H1 (cell line): ENCODE results near the gene RGS8. TPM values are rescaled to one million over a fixed set of nuclear protein-coding genes. Genes with fewer than 3 reads are reported as not detected.

ENCODE experiments used
- CTCF ChIA-PET: fragments of 300-600 bp; sonication (Branson Sonifier 250); formaldehyde crosslinking; loops from one replicate; lab custom pipeline; 2021; ENCODE audit not compliant: partially characterized antibody; lab: Charles Lee
- POLR2A ChIA-PET: fragments of 300-600 bp; sonication (Branson Sonifier 250); formaldehyde crosslinking; loops from one replicate; lab custom pipeline; 2021; ENCODE audit warnings: inconsistent platforms; ENCODE audit not compliant: partially characterized antibody; lab: Charles Lee
- DNase-seq, 2 experiments: peaks; one replicate each; pipeline versions ENCODE4 v3.0.0 to v3.0.0-alpha.2; 2010 to 2022; ENCODE audit warnings: low spot score in 2 of 2, low read depth in 1 of 2, mixed read lengths in 1 of 2
- FAIRE-seq: peaks from 2 replicates; lab custom pipeline; 2011; peaks lifted over from hg19 to GRCh38; lab: Jason Lieb, UNC
- H2AFZ ChIP-seq: 2 replicates; pipeline ENCODE4 v1.8.1; 2012; ENCODE audit warnings: low read length, inconsistent platforms
- H2AK5ac ChIP-seq: 2 replicates; pipeline ENCODE4 v1.6.1; 2013; ENCODE audit warnings: low read depth, low read length
- H2BK120ac ChIP-seq: replicated peaks from 2 replicates; pipeline ENCODE3; 2013; ENCODE audit warnings: low read depth, low read length, inconsistent platforms
- H2BK12ac ChIP-seq: 2 replicates; pipeline ENCODE4 v1.6.1; 2013; ENCODE audit warnings: low read depth, low read length
- H2BK15ac ChIP-seq: 2 replicates; pipeline ENCODE4 v1.6.1; 2013; ENCODE audit warnings: low read length
- H2BK20ac ChIP-seq: 2 replicates; pipeline ENCODE4 v1.6.1; 2013; ENCODE audit warnings: low read length
- H2BK5ac ChIP-seq: 2 replicates; pipeline ENCODE4 v1.6.1; 2013; ENCODE audit warnings: low read depth, low read length
- H3K14ac ChIP-seq: 2 replicates; pipeline ENCODE4 v1.6.1; 2013; ENCODE audit warnings: inconsistent platforms; ENCODE audit not compliant: insufficient read length
- H3K18ac ChIP-seq: 2 replicates; pipeline ENCODE4 v1.6.1; 2013; ENCODE audit warnings: low read length; ENCODE audit errors: extremely low read depth
- H3K23ac ChIP-seq: 2 replicates; pipeline ENCODE4 v1.6.1; 2013; ENCODE audit warnings: inconsistent platforms; ENCODE audit not compliant: insufficient read length
- H3K23me2 ChIP-seq: 2 replicates; pipeline ENCODE4 v1.6.1; 2013; ENCODE audit warnings: low read depth, low read length
- H3K27ac ChIP-seq: 2 replicates; pipeline ENCODE4 v1.6.1; 2011; ENCODE audit warnings: low read depth, low read length, inconsistent platforms
- H3K27me3 ChIP-seq, 4 experiments: replicated peaks in 1 of 4; 1 replicate in 1 of 4; 2 replicates in 3 of 4; pipeline versions ENCODE4 v1.6.1 to v1.8.1; 2011 to 2013; ENCODE audit warnings: low read length in 3 of 4, mild to moderate bottlenecking in 3 of 4, inconsistent platforms in 2 of 4, mixed read lengths in 2 of 4, moderate library complexity in 1 of 4; ENCODE audit not compliant: control insufficient read depth in 3 of 4, insufficient read depth in 3 of 4; ENCODE audit errors: extremely low read depth in 1 of 4
- H3K36me3 ChIP-seq, 4 experiments: 2 replicates each; pipeline versions ENCODE4 v1.6.1 to v1.8.1; 2011 to 2013; ENCODE audit warnings: mild to moderate bottlenecking in 4 of 4, low read length in 3 of 4, moderate library complexity in 2 of 4, control low read depth in 1 of 4, inconsistent platforms in 1 of 4; ENCODE audit not compliant: insufficient read depth in 4 of 4, control insufficient read depth in 2 of 4
- H3K4ac ChIP-seq: replicated peaks from 2 replicates; pipeline ENCODE3; 2013; ENCODE audit warnings: low read length, low read depth, mixed read lengths, inconsistent platforms; ENCODE audit not compliant: insufficient read length
- H3K4me1 ChIP-seq, 4 experiments: replicated peaks in 1 of 4; 1 replicate in 1 of 4; 2 replicates in 3 of 4; pipeline versions ENCODE4 v1.6.1 to v1.8.1; 2011 to 2013; ENCODE audit warnings: low read length in 3 of 4, inconsistent platforms in 2 of 4, mixed read lengths in 1 of 4; ENCODE audit not compliant: insufficient read depth in 4 of 4, control insufficient read depth in 3 of 4
- H3K4me2 ChIP-seq, 2 experiments: 2 replicates each; pipeline versions ENCODE4 v1.6.1 to v1.8.1; 2011 to 2013; ENCODE audit warnings: low read depth in 2 of 2, low read length in 2 of 2, control low read depth in 1 of 2, inconsistent platforms in 1 of 2, mild to moderate bottlenecking in 1 of 2; ENCODE audit not compliant: insufficient read depth in 1 of 2
- H3K4me3 ChIP-seq, 4 experiments: fragments of 200-600, 300-600 bp in 1 of 4; sonication (generic), shearing (Covaris generic), sonication (Bioruptor Twin) in 1 of 4; 2 replicates each; pipeline versions ENCODE4 v1.5.1 to v1.8.1; 2011 to 2016; ENCODE audit warnings: low read length in 4 of 4, low read depth in 3 of 4, control low read depth in 2 of 4, inconsistent platforms in 2 of 4, mild to moderate bottlenecking in 2 of 4, mixed read lengths in 1 of 4, moderate library complexity in 1 of 4; ENCODE audit not compliant: insufficient read depth in 2 of 4; ENCODE audit errors: extremely low read depth in 1 of 4
- H3K56ac ChIP-seq: replicated peaks from 2 replicates; pipeline ENCODE3; 2013; ENCODE audit warnings: low read depth, mild to moderate bottlenecking, mixed read lengths, low read length, inconsistent platforms; ENCODE audit not compliant: insufficient read length
- H3K79me1 ChIP-seq: 2 replicates; pipeline ENCODE4 v1.6.1; 2013; ENCODE audit warnings: low read depth, low read length, control low read depth
- H3K79me2 ChIP-seq, 2 experiments: 2 replicates each; pipeline versions ENCODE4 v1.6.1 to v1.8.1; 2012 to 2013; ENCODE audit warnings: low read length in 2 of 2, mild to moderate bottlenecking in 2 of 2, inconsistent platforms in 1 of 2; ENCODE audit not compliant: insufficient read depth in 2 of 2, control insufficient read depth in 1 of 2
- H3K9ac ChIP-seq, 4 experiments: replicated peaks in 1 of 4; 1 replicate in 1 of 4; 2 replicates in 3 of 4; pipeline versions ENCODE4 v1.6.1 to v1.8.1; 2011 to 2013; ENCODE audit warnings: low read depth in 3 of 4, low read length in 3 of 4, control low read depth in 2 of 4, mild to moderate bottlenecking in 2 of 4, moderate library complexity in 2 of 4, inconsistent platforms in 1 of 4; ENCODE audit errors: extremely low read depth in 1 of 4
- H3K9me3 ChIP-seq, 2 experiments: 2 replicates each; pipeline versions ENCODE4 v1.6.1 to v1.8.1; 2012 to 2013; ENCODE audit warnings: mild to moderate bottlenecking in 2 of 2, moderate library complexity in 2 of 2, control low read depth in 1 of 2, inconsistent platforms in 1 of 2, low read depth in 1 of 2, low read length in 1 of 2, mixed read lengths in 1 of 2; ENCODE audit not compliant: insufficient read depth in 2 of 2
- H4K20me1 ChIP-seq, 2 experiments: replicated peaks in 1 of 2; 2 replicates each; pipeline versions ENCODE3 to v1.8.1; 2011 to 2013; ENCODE audit warnings: inconsistent platforms in 2 of 2, low read length in 2 of 2, mild to moderate bottlenecking in 1 of 2; ENCODE audit not compliant: insufficient read depth in 2 of 2, control insufficient read depth in 1 of 2
- H4K5ac ChIP-seq: 2 replicates; pipeline ENCODE4 v1.6.1; 2013; ENCODE audit warnings: low read length, low read depth, mixed read lengths, inconsistent platforms; ENCODE audit not compliant: insufficient read length
- H4K8ac ChIP-seq: 2 replicates; pipeline ENCODE4 v1.8.0; 2013; ENCODE audit warnings: mild to moderate bottlenecking, moderate library complexity, low read length, inconsistent platforms; ENCODE audit not compliant: insufficient read depth; ENCODE audit errors: extremely low read depth
- H4K91ac ChIP-seq: replicated peaks from 2 replicates; pipeline ENCODE3; 2013; ENCODE audit warnings: low read length, mixed read lengths, inconsistent platforms; ENCODE audit not compliant: insufficient read length
- ASH2L ChIP-seq: fragments of 200-600, 300-600 bp; sonication (generic); IDR thresholded peaks from one replicate; pipeline ENCODE4 v1.7.1; 2017; ENCODE audit warnings: low read length
- BACH1 ChIP-seq: IDR thresholded peaks from 2 replicates; pipeline ENCODE4 v1.6.1; 2012; ENCODE audit warnings: low read length, improper control_type of control experiment
- BRCA1 ChIP-seq: IDR thresholded peaks from 2 replicates; pipeline ENCODE4 v1.6.1; 2012; ENCODE audit warnings: low read depth, low read length, improper control_type of control experiment
- CBX5 ChIP-seq: fragments of 300-800, 300-1000 bp; sonication (generic); IDR thresholded peaks from 2 replicates; pipeline ENCODE4 v1.7.1; 2016; ENCODE audit warnings: antibody characterized with exemption, low read length, low read depth
- CEBPB ChIP-seq: IDR thresholded peaks from 2 replicates; pipeline ENCODE4 v1.6.1; 2012; ENCODE audit warnings: low read depth, low read length
- CREB1 ChIP-seq: IDR thresholded peaks from 2 replicates; pipeline ENCODE4 v1.6.1; 2012; ENCODE audit warnings: inconsistent platforms
- EGR1 ChIP-seq: IDR thresholded peaks from 2 replicates; pipeline ENCODE4 v1.6.1; 2011; ENCODE audit warnings: low read depth, low read length, borderline replicate concordance
- KDM1A ChIP-seq: fragments of 200-600, 300-600 bp; sonication (generic); IDR thresholded peaks from 2 replicates; pipeline ENCODE4 v1.7.1; 2016; ENCODE audit warnings: mild to moderate bottlenecking, low read length, borderline replicate concordance
- PHF8 ChIP-seq: fragments of 200-600 bp; sonication (generic); conservative IDR thresholded peaks from 2 replicates; pipeline ENCODE4 v1.7.1; 2012; ENCODE audit warnings: low read depth, mild to moderate bottlenecking, inconsistent platforms, low read length, moderate library complexity
- RBBP5 ChIP-seq: IDR thresholded peaks from 2 replicates; pipeline ENCODE4 v1.7.1; 2012; ENCODE audit warnings: low read depth, mild to moderate bottlenecking, inconsistent platforms, low read length, moderate library complexity, borderline replicate concordance
- RFX5 ChIP-seq: IDR thresholded peaks from 2 replicates; pipeline ENCODE4 v1.6.1; 2011; ENCODE audit warnings: low read depth, low read length, improper control_type of control experiment, borderline replicate concordance
- RXRA ChIP-seq: IDR thresholded peaks from 2 replicates; pipeline ENCODE4 v1.6.1; 2011; ENCODE audit warnings: low read depth, mild to moderate bottlenecking, low read length, moderate library complexity; ENCODE audit not compliant: insufficient read depth
- SIN3A ChIP-seq, 2 experiments: IDR thresholded peaks in 1 of 2; conservative IDR thresholded peaks in 1 of 2; 2 replicates each; pipeline ENCODE4 v1.6.1; 2011 to 2012; ENCODE audit warnings: low read length in 2 of 2, improper control_type of control experiment in 1 of 2, low read depth in 1 of 2, mild to moderate bottlenecking in 1 of 2
- TBP ChIP-seq: IDR thresholded peaks from 2 replicates; pipeline ENCODE4 v1.6.1; 2011; ENCODE audit warnings: low read depth, low read length, improper control_type of control experiment
- WGBS, 2 experiments: shearing (Covaris generic) in 1 of 2; methylation state at CpG; one replicate each; pipeline versions ENCODE4 v1.1.6 to v1.1.7; 2013 to 2015; ENCODE audit warnings: low lambda C conversion rate in 2 of 2, mixed read lengths in 2 of 2, inconsistent platforms in 1 of 2, low coverage in 1 of 2, missing lambda C conversion rate in 1 of 2; ENCODE audit not compliant: insufficient replicate concordance in 2 of 2, insufficient coverage in 1 of 2, insufficient read length in 1 of 2; ENCODE audit errors: extremely low coverage in 1 of 2, missing lambda C conversion rate in 1 of 2; 5-methylcytosine and 5-hydroxymethylcytosine counted together
- polyA plus RNA-seq, 7 experiments: library from polyadenylated mRNA; depleted of rRNA in 3 of 7; stranded (reverse) in 5 of 7; unstranded in 2 of 7; fragments of >200 nt in 5 of 7; fragments of 200-250 nt in 2 of 7; gene quantifications; 1 replicate in 5 of 7; 2 replicates in 1 of 7; 4 replicates in 1 of 7; pipeline versions ENCODE4 v1.2.1 to v1.2.3, GENCODE V29; 2011 to 2013; ENCODE audit warnings: missing spikeins in 2 of 7, mixed read lengths in 2 of 7
- total RNA-seq: library from RNA; stranded (reverse); fragmentation: NEBNext Ultra II Directional; extraction: Animal tissue kit (Norgen Biotek cat#: 25700); gene quantifications from 2 replicates; pipeline ENCODE4 v1.2.1, GENCODE V29; 2021

The RGS8 gene
- total and polyA plus RNA-seq, 2 of the 8 experiments (the other 6 are each of a cell fraction or from before 2014, with no cell fraction given), result 0.13 to 0.23 TPM

- Histone ChIP-seq H2AK5ac (no peak overlapping the region), H3K9me3 (no peaks in the 10 kb centered on the region), H3K56ac (no peak overlapping the region), H3K27ac (no peak overlapping the region), H2BK5ac (no peak overlapping the region), H3K4me2 (no peak overlapping the region), H3K23me2 (no peaks in the 10 kb centered on the region), H3K4me3 (no peak overlapping the region), H3K23ac (no peak overlapping the region), H3K79me1 (no peaks in the 10 kb centered on the region; the same call in 1 of the 2 replicates), H3K79me2 (no peaks in the 10 kb centered on the region), H3K27me3 (no peaks in the 10 kb centered on the region; a peak in 1 of 7 replicates), H3K9ac (no peak overlapping the region), H4K8ac (no peak overlapping the region), H2BK15ac (no peak overlapping the region), H4K20me1 (no peaks in the 10 kb centered on the region), H3K4me1 (no peaks in the 10 kb centered on the region), H3K18ac (no peak overlapping the region), H2AFZ (no peak overlapping the region), H2BK12ac (no peak overlapping the region), H4K5ac (no peak overlapping the region), H2BK120ac (no peak overlapping the region), H3K14ac (no peak overlapping the region), H3K36me3 (no peaks in the 10 kb centered on the region), H2BK20ac (0 out of 2 replicates have a peak overlapping the region, but pooled peaks have one; percentile 21), H3K4ac (no peak overlapping the region), H4K91ac (no peak overlapping the region)
- CTCF ChIA-PET, result interaction anchor here (0.7 to 2.9 kb wide), 5 partner anchors 18 to 142 kb away, joined by 3 to 9 read pairs (median 3); no protein-coding TSS in a partner anchor
- 91% methylated on average over 8 of the region's 8 CpGs; no CpG with 5 or more reads in 1 of the 2 experiments for WGBS, 2 experiments
- no peak for FAIRE-seq
- no peak for DNase-seq
- POLR2A ChIA-PET, result interaction anchor here (1.0 to 1.4 kb wide), 2 partner anchors 8 to 13 kb away, joined by 3 read pairs; no protein-coding TSS in a partner anchor
- TF ChIP-seq BRCA1 (no peak), ASH2L (no peak), SIN3A (conservative IDR thresholded peaks at IDR 0.05 in 1 of 2, IDR thresholded peaks at IDR 0.05 in 1 of 2; ENCODE audit: low read depth in 1 of 2, low read length in 2 of 2) (no peak), RBBP5 (no peak), BACH1 (no peak), CEBPB (no peak), PHF8 (no peak), CREB1 (no peak), CBX5 (no peak), RXRA (no peak), EGR1 (no peak), TBP (no peak), KDM1A (no peak), RFX5 (no peak)
Measured at GRCh38 chr1:182642461-182642860, 41.9 kb downstream of the RGS8 start.
